ENCODE results near the gene ERBB3.

The ERBB3 gene

DNA sequence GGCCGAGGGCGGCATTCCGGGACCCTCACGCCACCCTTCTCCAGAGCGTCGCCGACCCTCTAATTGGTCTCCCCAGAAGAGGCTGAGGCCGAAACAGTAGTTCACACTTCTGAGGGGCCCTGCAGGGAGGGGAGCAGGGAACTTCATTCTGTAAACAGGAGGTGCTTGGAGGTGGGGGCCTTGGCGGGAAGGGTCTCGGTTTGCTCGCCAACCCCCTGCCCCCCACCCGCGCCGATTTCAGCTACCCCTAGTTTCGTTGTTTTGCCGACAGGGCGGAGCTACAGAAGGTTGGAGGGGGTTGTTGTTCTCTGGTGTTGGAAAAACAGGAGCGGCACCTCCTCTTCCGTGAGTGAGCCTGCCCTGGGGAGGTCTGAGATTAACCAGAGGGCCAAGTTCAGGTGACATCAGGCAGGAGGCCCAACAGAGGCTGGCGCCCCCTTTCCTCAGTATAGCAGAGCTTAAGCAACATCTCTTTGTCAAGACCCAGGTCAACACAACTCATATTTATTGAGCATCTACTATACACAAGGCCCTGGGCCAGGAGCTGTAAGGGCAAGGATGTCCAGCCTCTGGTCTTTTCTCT is 682 bp downstream of the ERBB3 start:
- DNase-seq (ENCODE audit: low spot score) = no peak

DNA sequence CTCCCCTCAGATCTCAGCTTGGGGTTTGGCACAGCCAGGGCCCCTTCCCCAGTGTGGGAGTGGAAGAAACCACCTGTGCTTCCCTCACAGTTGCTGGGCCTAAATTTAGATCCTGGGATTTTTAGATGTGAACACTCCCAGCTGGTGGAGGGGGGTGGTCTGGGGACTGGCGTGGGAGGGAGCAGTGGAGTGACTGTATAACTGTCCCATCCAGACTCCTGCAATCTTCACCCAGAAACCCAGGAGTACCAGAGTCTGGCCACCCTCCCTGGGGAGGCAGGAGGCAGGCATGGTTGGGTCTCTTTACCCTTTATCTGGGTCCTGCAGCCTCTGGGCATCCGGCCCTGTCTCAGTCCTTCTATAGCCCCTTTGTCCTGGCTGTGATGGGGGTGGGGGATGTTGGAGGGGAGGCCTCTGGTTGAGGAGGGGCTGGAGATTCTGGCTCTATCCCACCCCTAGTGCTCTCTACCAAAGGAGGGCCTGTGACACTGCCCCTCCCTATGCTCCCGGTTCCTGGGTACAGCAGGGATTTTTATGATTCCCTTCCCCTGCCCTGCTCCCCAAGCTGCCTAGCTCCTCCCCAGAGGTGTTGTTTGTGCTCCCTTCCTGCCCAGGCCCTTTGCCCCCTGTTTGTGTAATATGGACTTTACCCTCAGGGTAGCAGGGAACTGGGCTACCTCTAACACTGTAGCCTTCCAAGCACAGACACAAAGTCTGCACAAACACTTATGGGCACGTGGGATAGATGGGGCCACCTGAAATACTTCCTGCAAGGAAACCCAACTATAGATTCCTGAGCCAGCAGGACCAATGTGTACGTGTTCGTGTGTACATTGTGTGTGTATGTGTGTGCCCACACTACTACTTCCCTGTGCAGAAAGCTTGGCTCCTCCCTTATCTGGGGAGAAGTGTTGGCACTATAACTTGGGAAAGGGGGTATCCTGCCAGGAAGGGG is 1.7 kb downstream of the ERBB3 start:
- DNase-seq (ENCODE audit: low spot score) = peak; percentile 89

DNA sequence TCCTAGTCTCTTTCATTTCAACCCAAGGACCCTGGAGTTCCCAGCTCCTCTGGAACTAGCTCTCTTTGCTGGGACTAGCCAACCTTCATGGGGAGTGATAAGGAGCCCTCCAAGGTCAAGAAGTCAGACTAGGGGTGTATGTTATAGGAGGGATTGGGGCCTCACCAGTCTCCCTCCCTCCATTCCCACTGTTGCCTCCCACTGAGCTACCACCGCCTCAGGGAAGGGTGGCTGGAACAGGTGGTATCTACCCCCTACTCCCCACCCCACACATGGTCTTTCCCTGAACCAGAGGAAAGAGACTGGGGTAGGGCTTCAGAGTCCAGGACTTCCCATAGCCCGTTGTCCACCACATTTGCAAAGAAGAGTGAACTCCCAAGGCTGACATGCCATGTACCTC is 2.4 kb downstream of the ERBB3 start:
- no peak for DNase-seq (ENCODE audit: low spot score)

DNA sequence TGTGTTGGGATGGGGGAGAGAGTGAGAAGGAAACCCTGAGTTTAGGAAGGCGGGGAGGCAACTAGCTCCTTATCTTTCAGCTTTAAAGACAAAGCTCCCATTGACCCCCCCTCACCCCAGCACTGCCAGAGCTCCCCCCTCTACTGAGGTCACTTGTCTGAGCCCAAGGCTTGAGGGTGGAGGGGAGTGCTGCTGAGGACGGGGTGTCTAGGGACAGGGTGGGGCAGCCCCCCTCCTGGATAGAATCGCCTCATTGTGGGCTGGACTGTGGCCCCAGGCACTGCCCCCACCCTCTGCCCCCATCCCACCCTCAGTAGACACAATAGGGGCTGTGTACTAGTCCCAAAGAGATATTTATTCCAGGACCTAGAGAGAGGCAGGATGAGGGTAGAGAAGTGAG is 3.0 kb downstream of the ERBB3 start:
- peak; percentile 97 for DNase-seq (ENCODE audit: low spot score)

DNA sequence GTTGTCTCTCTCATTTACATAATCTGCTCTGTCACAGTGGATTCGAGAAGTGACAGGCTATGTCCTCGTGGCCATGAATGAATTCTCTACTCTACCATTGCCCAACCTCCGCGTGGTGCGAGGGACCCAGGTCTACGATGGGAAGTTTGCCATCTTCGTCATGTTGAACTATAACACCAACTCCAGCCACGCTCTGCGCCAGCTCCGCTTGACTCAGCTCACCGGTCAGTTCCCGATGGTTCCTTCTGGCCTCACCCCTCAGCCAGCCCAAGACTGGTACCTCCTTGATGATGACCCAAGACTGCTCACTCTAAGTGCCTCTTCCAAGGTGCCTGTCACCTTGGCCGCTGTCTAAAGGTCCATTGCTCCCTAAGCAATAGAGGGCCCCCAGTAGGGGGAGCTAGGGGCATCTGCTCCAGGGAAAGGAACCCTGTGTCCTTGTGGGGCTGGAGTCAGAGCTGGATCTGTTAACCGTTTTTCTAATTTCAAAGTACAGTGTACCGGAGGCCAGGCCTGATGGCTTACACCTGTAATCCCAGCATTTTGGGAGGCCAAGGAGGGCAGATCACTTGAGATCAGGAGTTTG is 5.1 kb downstream of the ERBB3 start:
- DNase-seq (ENCODE audit: low spot score) = no peak

DNA sequence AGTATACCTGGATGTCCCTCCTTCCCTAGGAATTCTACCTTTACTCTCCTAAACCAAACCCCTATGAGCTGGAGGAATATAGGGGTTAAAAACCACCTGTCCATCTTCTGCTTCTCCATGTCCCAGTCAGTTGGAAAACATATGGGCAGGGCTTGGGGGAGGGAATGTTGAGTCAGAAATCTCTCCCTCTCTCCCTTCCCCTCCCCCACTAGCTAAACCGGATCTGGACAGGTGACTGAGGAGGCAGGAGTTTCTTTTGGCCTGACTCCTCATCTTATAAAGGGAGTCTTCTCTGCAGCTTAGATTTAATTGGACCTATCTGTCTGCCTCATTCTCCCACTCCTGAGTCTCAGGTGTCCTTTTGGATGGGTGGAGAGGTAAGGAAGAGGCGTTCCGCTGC is 6.1 kb downstream of the ERBB3 start:
- no peak for DNase-seq (ENCODE audit: low spot score)

DNA sequence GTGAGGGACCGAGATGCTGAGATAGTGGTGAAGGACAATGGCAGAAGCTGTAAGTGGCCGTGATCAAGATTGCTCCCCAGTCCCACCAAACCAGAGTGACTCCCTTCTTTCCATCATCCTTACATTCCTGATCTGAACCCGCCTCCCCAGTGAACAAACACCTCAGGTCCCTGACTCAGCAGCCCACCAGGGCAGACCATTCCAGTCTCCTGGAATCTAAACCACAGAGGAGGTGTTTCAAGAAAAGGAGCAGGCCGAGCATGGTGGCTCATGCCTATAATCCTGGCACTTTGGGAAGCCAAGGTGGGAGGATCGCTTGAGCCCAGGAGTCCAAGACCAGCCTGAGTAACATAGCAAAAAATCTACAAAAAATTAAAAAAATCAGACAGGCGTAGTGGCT is 6.6 kb downstream of the ERBB3 start:
- DNase-seq (ENCODE audit: low spot score) = no peak

DNA sequence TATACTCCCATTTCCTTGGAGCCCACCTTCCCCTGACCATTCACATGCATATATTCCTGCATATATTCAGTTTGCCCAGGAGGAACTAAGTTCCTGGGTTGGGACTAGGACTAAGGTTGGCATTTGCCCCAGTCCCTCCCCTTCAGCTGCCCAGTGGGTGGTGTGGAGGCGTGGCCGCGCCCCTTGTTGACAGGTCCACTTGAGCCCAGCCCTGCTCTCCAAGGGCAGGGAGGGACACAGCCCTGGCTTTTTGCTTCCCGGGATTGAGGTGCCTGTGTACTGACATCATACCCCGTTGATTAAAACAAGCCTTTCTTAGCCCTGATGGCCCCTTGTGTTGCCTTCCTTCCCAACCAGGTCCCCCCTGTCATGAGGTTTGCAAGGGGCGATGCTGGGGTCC is 7.3 kb downstream of the ERBB3 start:
- DNase-seq (ENCODE audit: low spot score) = no peak

DNA sequence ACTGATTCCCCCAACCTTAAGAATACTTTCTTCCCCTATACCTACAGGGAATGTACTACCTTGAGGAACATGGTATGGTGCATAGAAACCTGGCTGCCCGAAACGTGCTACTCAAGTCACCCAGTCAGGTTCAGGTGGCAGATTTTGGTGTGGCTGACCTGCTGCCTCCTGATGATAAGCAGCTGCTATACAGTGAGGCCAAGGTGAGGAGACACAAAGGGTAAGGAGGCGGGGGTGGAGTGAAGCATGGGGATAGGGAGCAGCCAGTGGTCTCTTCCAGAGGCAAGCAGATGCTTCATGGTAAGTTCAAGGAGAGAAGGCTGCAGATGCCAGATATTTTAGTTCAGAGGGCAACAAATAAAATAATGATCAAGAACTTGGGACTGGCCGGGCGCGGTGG is 17.8 kb downstream of the ERBB3 start:
- DNase-seq (ENCODE audit: low spot score) = no peak

DNA sequence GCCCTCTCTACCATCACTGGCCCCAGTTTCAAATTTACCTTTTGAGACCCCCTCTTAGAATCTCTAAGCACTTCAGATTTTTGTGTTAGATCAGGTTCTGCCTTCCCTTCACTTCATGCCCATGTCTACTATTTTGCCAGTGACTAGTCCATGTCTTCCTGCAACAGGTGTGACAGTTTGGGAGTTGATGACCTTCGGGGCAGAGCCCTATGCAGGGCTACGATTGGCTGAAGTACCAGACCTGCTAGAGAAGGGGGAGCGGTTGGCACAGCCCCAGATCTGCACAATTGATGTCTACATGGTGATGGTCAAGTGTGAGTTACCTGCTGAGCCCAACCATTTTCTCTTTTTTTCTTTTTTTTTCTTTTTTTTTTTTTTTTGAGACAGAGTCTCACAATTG is 18.6 kb downstream of the ERBB3 start:
- no peak for DNase-seq (ENCODE audit: low spot score)

DNA sequence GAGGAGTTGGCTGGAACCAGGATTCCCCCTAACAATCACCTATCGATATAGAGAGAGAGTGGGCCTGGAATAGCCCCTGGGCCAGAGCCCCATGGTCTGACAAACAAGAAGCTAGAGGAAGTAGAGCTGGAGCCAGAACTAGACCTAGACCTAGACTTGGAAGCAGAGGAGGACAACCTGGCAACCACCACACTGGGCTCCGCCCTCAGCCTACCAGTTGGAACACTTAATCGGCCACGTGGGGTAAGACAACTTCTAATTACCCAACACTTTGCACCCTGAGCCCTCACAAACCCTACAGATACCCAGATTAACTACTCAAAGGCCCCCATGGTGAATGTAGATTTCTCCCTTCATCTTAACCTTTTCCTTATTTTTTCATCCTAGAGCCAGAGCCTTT is 19.8 kb downstream of the ERBB3 start:
- no peak for DNase-seq (ENCODE audit: low spot score)

DNA sequence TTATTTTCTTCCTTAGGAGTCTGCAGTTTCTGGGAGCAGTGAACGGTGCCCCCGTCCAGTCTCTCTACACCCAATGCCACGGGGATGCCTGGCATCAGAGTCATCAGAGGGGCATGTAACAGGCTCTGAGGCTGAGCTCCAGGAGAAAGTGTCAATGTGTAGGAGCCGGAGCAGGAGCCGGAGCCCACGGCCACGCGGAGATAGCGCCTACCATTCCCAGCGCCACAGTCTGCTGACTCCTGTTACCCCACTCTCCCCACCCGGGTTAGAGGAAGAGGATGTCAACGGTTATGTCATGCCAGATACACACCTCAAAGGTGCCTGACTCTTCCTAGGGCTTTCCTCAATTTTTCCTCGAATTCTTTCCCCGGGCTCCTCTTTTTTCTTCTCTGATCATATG is 21.1 kb downstream of the ERBB3 start:
- DNase-seq (ENCODE audit: low spot score) = no peak

DNA sequence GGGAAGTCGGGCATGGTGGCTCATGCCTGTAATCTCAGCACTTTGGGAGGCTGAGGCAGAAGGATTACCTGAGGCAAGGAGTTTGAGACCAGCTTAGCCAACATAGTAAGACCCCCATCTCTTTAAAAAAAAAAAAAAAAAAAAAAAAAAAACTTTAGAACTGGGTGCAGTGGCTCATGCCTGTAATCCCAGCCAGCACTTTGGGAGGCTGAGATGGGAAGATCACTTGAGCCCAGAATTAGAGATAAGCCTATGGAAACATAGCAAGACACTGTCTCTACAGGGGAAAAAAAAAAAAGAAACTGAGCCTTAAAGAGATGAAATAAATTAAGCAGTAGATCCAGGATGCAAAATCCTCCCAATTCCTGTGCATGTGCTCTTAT is 22.7 kb downstream of the ERBB3 start:
- no peak for DNase-seq (ENCODE audit: low spot score)

DNA sequence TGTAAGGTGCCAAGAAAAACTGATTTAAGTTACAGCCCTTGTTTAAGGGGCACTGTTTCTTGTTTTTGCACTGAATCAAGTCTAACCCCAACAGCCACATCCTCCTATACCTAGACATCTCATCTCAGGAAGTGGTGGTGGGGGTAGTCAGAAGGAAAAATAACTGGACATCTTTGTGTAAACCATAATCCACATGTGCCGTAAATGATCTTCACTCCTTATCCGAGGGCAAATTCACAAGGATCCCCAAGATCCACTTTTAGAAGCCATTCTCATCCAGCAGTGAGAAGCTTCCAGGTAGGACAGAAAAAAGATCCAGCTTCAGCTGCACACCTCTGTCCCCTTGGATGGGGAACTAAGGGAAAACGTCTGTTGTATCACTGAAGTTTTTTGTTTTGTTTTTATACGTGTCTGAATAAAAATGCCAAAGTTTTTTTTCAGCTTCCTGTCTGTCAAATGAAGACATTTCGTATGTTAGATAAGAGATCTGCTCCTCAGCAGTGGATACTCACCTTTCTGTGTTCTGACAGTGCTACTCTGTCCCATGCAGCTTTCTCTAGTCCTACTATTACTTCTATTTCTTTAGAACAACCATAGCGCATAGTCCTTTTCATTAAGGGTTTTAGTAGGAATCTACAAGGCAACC is 23.2 kb downstream of the ERBB3 start:
- no peak for DNase-seq (ENCODE audit: low spot score)

DNA sequence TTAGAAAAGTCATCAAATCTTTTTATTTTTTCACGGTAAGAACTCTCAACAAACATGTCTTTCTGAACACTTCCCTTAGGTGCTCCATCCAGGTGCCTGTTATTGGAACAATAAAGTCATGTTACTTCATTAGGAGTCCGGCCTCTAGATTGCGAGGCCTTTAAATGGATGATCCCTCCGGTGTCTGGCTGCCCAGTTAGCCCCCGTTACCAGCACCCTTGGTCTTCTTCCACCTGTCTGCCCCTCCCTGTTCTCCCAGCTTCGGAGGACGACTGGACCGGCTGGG is 23.8 kb downstream of the ERBB3 start:
- DNase-seq (ENCODE audit: low spot score) = no peak

DNA sequence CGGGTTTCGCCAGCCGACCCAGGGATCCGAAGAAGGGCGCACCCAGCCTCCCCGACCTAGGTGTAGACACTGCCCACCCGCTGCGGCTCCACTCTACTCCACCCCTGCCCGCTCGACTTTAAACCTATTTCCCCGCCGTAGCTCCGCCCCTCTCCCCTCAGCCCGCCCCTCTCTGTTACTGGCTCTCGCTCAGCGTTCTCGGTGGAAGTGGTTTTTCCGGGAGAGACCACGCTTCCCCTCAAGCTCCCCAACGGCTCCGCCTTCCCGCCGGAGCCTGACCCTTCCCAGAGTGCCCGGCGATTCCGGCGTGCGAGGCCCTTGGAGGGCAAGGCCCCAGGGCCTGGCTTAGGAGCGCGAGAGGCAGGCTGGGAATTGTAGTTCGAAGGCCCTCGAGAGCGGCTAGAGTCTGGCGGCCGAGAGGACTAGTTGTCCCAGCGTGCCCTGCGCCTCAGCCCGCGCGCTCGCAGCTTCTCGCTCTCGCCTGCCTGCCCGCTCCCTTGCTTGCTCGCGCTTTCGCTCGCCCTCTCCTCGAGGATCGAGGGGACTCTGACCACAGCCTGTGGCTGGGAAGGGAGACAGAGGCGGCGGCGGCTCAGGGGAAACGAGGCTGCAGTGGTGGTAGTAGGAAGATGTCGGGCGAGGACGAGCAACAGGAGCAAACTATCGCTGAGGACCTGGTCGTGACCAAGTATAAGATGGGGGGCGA is 24.3 kb downstream of the ERBB3 start, which contains the start of gene PA2G4:
Gene PA2G4, plus strand, starts transcription at position 451 of the 706 bp plus-strand sequence. Its CDS starts 179 bp downstream, at position 630.
- peak; percentile 98 for DNase-seq (ENCODE audit: low spot score)

DNA sequence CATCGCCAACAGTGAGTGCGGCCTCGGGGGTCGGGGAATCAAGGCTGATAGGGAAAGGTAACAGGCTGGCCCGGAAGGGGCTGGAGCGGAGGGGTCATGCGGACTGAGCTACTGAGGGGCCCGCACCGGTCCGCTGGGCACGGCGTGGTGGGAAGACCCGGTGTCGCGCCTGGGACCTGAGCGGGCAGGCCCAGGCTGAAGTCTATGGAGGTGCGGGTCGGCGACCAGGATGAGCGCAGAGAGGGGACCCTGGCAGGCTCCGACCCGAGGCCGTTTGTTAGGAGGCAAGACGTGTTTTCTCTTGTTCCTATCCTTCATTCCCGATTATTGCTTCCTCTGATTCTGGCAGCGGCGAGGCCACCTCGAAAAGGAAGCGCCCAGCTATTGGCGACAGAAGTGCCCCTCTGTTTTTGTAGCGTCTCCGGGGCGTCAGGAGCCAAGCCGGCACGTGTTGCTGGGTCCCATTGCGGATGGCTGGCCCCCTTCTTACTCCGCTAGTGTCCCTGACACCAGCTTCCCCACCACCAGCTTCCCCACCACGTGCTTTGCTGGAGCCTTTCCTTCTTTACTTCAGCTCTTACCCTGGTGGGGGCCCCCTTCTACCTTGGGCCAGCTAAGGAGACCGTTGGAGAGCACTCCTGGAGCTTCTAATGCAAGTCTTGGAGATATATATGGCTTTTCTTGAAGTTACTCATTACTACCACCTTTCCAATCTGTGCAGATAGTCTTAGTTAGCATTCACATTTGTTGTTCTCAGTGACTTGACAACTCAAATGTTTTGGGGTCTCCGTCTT is 25.0 kb downstream of the ERBB3 start:
- DNase-seq (ENCODE audit: low spot score) = no peak

DNA sequence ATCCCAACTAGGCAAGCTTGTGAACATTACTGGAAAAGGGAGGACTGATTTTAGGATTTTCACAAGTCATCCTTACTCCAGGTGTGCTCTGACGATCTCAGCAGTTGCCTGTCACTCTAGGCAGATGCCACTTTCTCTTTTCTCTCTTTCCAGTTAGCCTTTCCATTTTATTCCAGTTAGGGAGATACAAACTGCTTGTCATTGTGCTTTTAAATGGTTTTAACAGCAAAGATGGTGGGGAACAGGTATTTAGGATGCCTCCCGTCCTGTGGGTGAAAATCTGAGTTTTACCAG is 25.6 kb downstream of the ERBB3 start:
- DNase-seq (ENCODE audit: low spot score) = no peak

DNA sequence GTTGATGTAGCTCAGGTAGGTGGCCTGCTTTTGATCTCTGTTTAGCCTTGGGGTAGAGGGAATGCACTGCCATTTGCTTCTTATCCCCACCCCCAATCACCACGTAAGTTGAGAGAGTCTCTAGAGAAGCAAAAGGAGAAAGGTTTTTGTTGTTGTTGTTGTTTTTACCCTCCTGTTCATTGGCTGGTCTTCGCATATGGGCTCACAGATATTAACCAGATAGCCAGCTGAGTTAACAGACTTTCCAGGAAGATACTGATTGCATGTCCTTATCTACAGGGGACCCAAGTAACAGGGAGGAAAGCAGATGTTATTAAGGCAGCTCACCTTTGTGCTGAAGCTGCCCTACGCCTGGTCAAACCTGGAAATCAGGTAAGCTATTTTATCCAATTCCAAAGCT is 27.3 kb downstream of the ERBB3 start:
- DNase-seq (ENCODE audit: low spot score) = no peak

DNA sequence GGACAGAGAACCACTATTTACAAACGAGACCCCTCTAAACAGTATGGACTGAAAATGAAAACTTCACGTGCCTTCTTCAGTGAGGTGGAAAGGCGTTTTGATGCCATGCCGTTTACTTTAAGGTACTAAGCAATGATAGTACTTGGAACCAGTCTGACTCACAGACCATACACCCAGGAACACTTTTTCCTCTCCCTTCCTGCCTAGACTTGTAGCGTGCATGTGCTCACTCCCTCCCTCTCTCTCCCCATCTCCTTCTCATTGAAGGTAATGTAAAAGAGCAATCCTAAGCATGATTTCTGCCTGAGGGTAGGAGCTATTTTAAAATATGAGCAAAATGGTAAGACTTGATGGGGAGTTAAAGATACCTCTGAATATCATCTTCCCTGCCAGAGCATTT is 30.6 kb downstream of the ERBB3 start:
- DNase-seq (ENCODE audit: low spot score) = no peak

DNA sequence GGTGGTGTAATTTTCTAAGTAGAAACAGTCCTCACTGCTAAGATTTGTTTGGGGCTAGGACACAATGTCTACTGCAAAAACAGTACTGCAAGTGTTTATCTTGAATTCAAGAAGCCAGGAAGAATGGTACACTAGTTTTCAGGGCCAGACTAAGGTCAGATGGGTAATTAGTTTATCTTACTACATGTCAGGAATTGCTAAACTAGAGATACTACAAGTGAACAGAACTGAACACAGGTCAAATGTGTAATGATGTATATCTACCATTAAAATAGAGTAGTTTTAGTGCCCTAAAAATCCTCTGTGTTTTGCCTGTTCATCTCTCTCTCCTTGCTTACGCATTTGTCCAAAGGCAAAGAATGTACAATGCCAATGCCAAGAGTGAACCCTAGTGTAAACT is 34.1 kb downstream of the ERBB3 start:
- DNase-seq (ENCODE audit: low spot score) = no peak

DNA sequence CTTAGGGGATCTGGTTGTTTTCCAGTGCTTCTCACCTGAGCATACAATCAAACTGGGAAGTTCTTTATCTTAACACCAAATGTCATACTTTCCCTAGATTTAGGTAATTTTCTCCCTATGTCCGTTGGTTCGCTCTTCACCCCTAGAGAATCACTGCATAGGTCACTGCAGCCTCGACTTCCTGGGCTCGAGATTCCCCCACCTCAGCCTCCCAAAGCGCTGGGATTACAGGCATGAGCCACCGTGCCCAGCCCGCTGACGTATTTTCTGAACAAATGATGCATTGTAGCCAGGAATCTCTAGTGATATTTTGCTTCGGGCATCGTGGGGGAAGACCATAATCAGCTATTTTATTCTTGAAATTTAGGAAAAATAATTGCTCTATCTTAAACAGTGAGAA is 35.4 kb downstream of the ERBB3 start:
- DNase-seq (ENCODE audit: low spot score) = no peak

Data from putamen (tissue), 1 donor.